ENCODE measurements around the gene KCNJ12. TPM values are rescaled to one million over a fixed set of nuclear protein-coding genes. Genes with fewer than 3 reads are reported as not detected.

KCNJ12 gene
- total RNA-seq, 1 donor from 2014 or later, result 0.10 TPM

- Mint-ChIP-seq H3K27me3 (peaks cover 50% of the 10 kb centered on the region), H3K4me3 (ENCODE audit: low read depth) (no peak overlapping the region), H3K9me3 (ENCODE audit: low read depth) (no peaks in the 10 kb centered on the region), H3K4me1 (ENCODE audit: low read depth) (peaks cover 2% of the 10 kb centered on the region), H3K36me3 (ENCODE audit: insufficient read depth) (no peaks in the 10 kb centered on the region), H3K27ac (no peak overlapping the region)
- TF ChIP-seq CTCF (IDR thresholded peaks at IDR 0.05; ENCODE audit: unreplicated experiment), result no peak
- DNase-seq (ENCODE audit: low spot score, unreplicated experiment), result no peak
These were observed 3.0 kb downstream of the KCNJ12 start for GRCh38 chr17:21379080-21379711.

- no peak for DNase-seq (ENCODE audit: low spot score, unreplicated experiment)
- H3K27me3 Mint-ChIP-seq, result peaks cover 36% of the 10 kb centered on the region
These were observed 4.5 kb downstream of the KCNJ12 start for GRCh38 chr17:21380659-21381058.

GRCh38 chr17:21381076-21381706, 5.0 kb downstream of the KCNJ12 start:
- Mint-ChIP-seq H3K36me3 (ENCODE audit: insufficient read depth) (no peaks in the 10 kb centered on the region), H3K27ac (no peak overlapping the region), H3K27me3 (peaks cover 33% of the 10 kb centered on the region)

More at GRCh38 chr17:21380659-21381058, 4.5 kb downstream of the KCNJ12 start:
- H3K4me3 Mint-ChIP-seq (ENCODE audit: low read depth), result no peak overlapping the region
- no peaks in the 10 kb centered on the region for H3K9me3 Mint-ChIP-seq (ENCODE audit: low read depth)
- H3K36me3 Mint-ChIP-seq (ENCODE audit: insufficient read depth), result no peaks in the 10 kb centered on the region
- TF ChIP-seq CTCF (IDR thresholded peaks at IDR 0.05; ENCODE audit: unreplicated experiment), result no peak
- no peak overlapping the region for H3K27ac Mint-ChIP-seq
- H3K4me1 Mint-ChIP-seq (ENCODE audit: low read depth), result no peaks in the 10 kb centered on the region

GRCh38 chr17:21382560-21383495, 6.7 kb downstream of the KCNJ12 start:
- Mint-ChIP-seq H3K36me3 (ENCODE audit: insufficient read depth) (no peaks in the 10 kb centered on the region), H3K4me3 (ENCODE audit: low read depth) (no peak overlapping the region), H3K4me1 (ENCODE audit: low read depth) (no peaks in the 10 kb centered on the region), H3K27me3 (peaks cover 27% of the 10 kb centered on the region), H3K9me3 (ENCODE audit: low read depth) (no peaks in the 10 kb centered on the region), H3K27ac (no peak overlapping the region)
- DNase-seq (ENCODE audit: low spot score, unreplicated experiment), result no peak
- no peak for TF ChIP-seq CTCF (IDR thresholded peaks at IDR 0.05; ENCODE audit: unreplicated experiment)

More at GRCh38 chr17:21381076-21381706, 5.0 kb downstream of the KCNJ12 start:
- Mint-ChIP-seq H3K9me3 (ENCODE audit: low read depth) (no peaks in the 10 kb centered on the region), H3K4me1 (ENCODE audit: low read depth) (no peaks in the 10 kb centered on the region), H3K4me3 (ENCODE audit: low read depth) (no peak overlapping the region)
- DNase-seq (ENCODE audit: low spot score, unreplicated experiment), result no peak
- TF ChIP-seq CTCF (IDR thresholded peaks at IDR 0.05; ENCODE audit: unreplicated experiment), result no peak

GRCh38 chr17:21385281-21385845, 9.2 kb downstream of the KCNJ12 start:
- no peak for TF ChIP-seq CTCF (IDR thresholded peaks at IDR 0.05; ENCODE audit: unreplicated experiment)
- Mint-ChIP-seq H3K4me3 (ENCODE audit: low read depth) (no peak overlapping the region), H3K27ac (no peak overlapping the region), H3K4me1 (ENCODE audit: low read depth) (no peaks in the 10 kb centered on the region), H3K9me3 (ENCODE audit: low read depth) (no peaks in the 10 kb centered on the region), H3K36me3 (ENCODE audit: insufficient read depth) (no peaks in the 10 kb centered on the region), H3K27me3 (peaks cover 25% of the 10 kb centered on the region)
- DNase-seq (ENCODE audit: low spot score, unreplicated experiment), result no peak
